Activated CD4-positive, alpha-beta T cell treated with anti-CD3 and anti-CD28 coated beads, Interleukin-2, amount 50 U/mL, for 4 hours (primary cell): ENCODE measurements around the gene CCDC178.
"Not testable (repeated sequence)": the region's sequence is repeated elsewhere in the genome, so short reads cannot be mapped to it uniquely, and the experiment has no call there.

Experiments
- DNase-seq, 2 experiments: peaks; one replicate each; pipeline ENCODE4 v3.0.0-alpha.2; 2020

CCDC178 gene

DNA sequence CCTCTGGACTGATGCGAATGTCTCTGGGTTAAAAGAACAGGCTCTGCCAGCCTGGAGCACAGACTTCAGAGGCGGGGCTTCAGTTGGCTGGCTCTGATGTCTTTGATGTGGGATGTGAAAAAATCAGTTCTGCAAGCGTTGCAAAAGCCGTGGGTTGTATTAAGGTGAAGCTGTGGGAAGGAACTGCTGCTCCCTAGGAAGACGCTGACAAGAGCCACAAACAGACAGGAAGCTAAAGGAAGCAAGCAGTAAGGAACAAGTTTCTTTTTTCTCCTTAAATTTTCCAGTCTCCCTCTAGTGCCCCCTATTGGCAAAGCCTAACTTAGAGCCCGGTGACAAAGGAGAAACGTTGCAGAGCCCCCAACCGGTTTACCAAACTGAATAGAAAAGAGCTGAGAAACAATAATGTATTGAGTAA, 239.0 kb downstream of the CCDC178 start:
- DNase-seq, result no peak

- no peak for DNase-seq
These were observed 244.7 kb downstream of the CCDC178 start for GRCh38 chr18:33195795-33196194.

- DNase-seq, result no peak
These were observed 245.7 kb downstream of the CCDC178 start for GRCh38 chr18:33194793-33195192.

DNA sequence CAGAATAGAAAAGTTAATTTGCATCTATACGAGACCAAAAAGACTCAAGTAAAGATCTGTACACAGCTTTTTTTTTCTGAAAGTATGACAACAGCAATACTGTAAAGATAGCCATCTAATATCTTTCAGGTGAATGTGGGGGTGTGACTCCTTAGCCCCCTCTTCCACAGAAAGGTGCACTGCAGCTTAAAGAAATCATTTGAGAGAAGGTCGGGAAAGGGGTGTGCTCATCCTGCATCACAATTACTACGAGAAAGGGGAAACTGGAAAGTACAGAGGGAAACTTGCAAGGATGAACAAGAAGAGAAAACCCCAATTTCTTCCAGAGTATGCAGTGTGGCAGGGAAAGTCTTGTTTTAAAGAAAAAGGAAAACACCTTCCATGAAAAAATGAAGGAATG, 255.6 kb downstream of the CCDC178 start:
- no peak for DNase-seq

DNA sequence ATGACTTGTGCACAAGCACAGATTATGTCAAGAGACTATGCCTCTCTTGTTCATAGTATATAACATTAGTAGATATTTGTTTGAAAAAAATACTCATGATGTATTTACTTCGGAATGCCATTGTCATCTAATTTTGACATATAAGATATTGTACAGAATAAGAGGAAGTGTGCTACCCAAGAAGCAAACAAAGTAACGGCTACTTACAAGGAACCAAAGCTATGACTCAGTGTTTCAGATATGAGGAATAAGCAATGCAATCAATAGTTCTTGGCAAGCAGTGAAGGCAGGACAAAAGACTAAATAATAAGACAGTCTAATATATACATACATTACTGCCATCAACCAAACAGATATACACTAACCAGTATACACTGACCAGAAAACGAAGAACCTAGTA, 256.3 kb downstream of the CCDC178 start:
- DNase-seq, result no peak

DNA sequence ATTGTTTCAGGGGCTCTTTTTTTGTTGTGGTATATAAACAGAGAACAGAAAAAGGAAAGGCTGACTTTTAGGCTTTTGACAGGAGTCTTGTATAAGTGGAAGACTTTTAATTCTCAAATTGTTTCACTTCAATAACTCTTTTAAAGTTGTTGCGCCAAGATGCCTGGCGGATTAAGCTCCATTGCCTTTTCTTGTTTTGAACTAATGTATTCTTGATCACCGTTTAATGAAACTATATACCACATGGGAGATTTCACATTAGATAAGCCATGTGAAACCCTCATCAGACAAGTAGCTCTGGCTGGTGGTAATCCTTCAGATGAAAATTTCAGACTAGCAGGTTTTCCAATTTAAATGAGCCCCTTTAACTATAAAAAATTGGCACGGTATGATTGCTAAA, 257.4 kb downstream of the CCDC178 start:
- no peak for DNase-seq

- no peak for DNase-seq
These were observed 259.5 kb downstream of the CCDC178 start for GRCh38 chr18:33181016-33181415.

DNA sequence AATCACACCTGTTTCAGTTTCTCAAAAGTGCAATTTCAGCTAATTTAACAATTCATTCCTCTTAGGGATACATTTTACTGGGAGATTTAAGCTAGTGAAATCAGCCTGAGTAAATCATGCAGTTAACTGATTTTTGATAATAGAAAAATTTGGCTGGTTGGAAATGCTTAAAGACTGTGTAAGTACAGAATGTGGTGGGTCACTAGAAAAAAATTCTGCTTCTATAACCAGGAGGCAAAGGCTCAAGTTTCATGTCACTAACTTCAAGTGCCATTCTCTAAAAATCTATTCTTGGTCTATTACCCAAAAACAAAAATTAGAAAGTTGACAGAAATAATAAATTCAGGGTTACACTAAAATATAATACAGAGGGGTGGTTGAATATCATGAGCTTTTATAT, 271.3 kb downstream of the CCDC178 start:
- DNase-seq, result no peak

GRCh38 chr18:33164121-33164520, 276.4 kb downstream of the CCDC178 start:
- not testable (repeated sequence) for DNase-seq

- DNase-seq, result no peak
These were observed 279.4 kb downstream of the CCDC178 start for GRCh38 chr18:33161131-33161530.

GRCh38 chr18:33159151-33159550, 281.4 kb downstream of the CCDC178 start:
- DNase-seq, result no peak

DNA sequence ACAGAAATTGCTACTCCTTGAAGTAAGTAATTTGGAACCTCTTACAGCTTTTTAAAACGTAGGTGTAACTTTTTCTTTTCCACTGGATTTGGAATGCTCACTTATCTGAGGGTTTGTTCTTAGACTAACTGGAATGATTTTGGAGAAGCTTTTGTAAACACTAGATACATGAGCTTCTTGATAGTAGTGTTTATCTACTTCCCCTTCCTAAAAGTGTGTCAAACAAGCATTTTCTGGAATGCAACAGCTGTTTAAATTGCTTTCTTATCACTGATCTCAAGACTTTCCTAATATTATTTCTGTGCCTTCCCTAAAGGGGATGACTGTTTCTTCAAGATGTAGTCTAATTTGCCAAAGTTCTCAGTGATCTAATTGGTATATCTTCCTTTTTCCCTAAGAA, 282.6 kb downstream of the CCDC178 start:
- no peak for DNase-seq

DNA sequence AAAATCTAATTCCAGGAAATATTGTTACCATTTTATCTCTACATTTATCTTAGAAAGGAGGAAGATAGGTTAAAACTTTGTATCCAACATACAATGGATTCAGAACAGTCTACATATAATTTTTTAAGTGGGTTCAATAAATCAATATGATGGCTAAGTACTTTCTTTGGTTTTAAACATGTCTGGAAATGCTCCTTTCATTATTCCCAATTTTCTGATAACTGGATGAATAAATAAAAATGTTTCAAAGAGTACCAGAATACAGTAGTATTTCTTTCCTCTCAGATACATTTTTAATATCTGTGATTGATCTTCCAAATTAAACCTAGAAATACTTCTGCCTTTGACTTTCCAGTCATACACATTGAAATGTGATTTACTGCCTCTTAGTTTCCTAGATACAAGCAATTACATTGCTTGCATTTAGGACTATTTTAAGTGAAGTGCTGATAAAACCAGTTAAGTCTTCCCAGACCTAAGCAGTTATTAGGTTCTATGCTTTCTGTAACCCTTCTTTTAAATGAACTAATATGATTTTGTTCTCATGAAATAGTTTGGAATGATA, 283.5 kb downstream of the CCDC178 start:
- DNase-seq, result no peak

- DNase-seq, result no peak
These were observed 286.5 kb downstream of the CCDC178 start for GRCh38 chr18:33154049-33154448.

GRCh38 chr18:33152376-33152775, 288.1 kb downstream of the CCDC178 start:
- DNase-seq, result no peak

DNA sequence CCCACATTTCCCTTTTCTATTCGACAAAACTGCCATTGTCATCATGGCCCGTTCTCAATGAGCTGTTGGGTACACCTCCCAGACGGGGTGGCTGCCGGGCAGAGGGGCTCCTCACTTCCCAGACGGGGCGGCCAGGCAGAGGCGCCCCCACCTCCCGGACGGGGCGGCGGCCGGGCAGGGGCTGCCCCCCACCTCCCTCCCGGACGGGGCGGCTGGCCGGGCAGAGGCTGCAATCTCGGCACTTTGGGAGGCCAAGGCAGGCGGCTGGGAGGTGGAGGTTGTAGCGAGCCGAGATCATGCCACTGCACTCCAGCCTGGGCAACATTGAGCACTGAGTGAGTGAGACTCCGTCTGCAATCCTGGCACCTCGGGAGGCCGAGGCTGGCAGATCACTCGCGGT, 292.7 kb downstream of the CCDC178 start:
- not testable (repeated sequence) for DNase-seq

DNA sequence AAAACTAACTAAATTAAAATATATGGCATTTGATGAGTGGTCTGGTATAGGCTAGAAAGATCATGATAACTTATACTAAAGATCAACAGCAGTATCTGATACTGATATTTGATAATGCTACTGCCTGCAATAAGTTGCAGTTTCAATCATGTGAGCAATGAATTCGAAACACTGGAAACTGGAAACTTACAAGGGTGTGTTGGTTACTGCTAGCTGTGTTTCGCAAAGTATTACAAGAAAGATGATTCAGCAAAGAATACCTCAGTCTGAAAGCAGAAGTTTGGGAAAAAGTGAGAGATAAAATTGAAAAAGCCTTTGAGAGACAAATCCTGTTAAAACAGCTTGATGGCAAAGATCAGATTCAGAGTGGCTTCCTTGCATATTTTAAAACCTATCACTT, 294.5 kb downstream of the CCDC178 start:
- no peak for DNase-seq

- no peak for DNase-seq
These were observed 304.4 kb downstream of the CCDC178 start for GRCh38 chr18:33135951-33136660.

DNA sequence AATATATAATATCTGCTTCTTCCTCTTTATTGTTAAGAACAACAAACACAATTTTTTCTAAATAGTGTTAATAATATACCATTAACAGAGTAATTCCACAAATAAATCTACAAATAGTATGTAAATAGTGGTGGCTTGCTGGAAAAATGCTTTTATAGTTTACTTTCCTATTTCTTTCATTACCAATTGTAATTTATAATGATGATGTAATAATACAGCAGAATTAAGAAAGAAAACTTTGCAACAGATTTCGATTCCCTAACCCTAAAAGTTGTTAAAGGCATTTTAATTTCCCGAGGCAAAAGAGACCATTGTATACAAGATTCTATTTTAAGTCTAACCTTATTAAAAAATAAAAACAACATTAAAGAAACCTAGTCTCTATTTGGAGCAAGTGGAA, 307.9 kb downstream of the CCDC178 start:
- no peak for DNase-seq

- no peak for DNase-seq
These were observed 311.9 kb downstream of the CCDC178 start for GRCh38 chr18:33128581-33128980.

DNA sequence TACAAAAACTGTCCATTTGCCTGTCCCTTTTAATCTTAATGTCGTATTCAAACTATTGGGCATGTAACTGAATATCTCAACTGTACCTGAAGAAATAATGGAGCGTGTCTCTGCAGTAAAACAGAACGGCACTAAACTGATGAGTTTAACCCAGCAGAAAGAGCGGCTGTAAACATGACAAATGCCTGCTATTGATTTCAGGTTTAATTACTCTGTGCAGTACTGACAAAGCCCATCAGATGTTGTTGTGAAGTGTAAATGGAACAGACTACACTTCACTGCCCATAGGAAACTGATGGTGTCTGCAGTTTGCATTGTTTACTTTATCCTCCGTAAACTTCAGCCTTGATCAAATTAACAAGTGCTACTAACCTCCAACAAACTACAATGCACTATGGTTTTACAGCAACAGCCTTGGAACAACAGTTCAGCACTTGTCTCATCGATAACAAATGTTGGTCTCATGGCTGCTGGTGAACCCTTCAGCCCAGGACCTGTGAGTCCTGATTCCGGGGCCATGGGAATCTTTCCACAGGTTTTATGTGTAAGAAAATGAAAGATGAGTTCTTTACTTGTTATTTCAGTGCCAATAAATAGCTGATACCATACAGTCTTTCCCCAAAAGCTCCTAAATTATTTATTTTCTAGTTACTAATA, 316.5 kb downstream of the CCDC178 start:
- no peak for DNase-seq

DNA sequence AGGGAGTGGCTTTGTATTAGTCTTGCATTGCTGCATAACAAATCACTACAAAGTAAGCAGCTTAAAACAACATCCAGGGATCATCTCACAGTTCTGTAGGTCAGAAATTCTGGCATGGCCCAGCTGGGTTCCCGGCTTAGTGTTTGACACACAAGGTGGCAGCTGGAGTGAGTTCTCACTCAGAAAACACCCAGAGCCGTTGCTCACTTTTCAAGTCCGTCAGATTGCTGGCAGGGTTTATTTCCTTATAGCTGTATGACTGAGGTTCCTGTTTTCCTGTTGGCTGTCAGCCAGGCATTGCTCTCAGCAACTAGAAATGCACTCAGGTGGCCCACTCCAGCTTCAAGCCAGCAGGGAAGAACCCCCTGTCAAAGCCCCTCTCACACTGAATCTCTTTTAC, 324.1 kb downstream of the CCDC178 start:
- no peak for DNase-seq

- DNase-seq, result no peak
These were observed 324.6 kb downstream of the CCDC178 start for GRCh38 chr18:33115917-33116316.

- no peak for DNase-seq
These were observed 325.0 kb downstream of the CCDC178 start for GRCh38 chr18:33115476-33115875.

- DNase-seq, result no peak
These were observed 325.8 kb downstream of the CCDC178 start for GRCh38 chr18:33114749-33115148.
